ENCODE results near the gene NPPB. TPM values are rescaled to one million over a fixed set of nuclear protein-coding genes. Genes with fewer than 3 reads are reported as not detected.
A peak's percentile ranks its signal among the peaks of the same experiment; 100 is the strongest.

The NPPB gene
- total RNA-seq, 2 experiments from 2014 or later, result not detected

DNA sequence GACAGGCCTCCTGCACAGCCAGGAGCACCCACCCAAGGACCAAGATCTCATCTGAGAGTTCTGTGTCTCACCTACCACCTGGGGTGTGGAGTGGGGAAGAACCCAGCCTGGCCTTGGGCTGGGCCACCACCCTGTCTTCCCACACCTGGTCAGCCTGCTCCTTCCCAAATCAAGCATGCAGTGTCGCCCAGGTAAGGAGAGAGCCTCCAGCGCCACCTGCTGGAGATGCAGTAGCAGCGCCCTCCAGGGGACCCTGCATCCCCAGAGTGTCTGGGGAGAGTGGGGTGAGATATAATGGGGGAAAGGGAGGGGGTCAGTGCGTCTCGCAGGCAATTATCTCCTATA lies 35.1 kb upstream of the NPPB start:
- no peaks in the 10 kb centered on the region for H3K79me2 ChIP-seq (ENCODE audit: insufficient read depth, low read depth, low read length)
- intact Hi-C loops (cut with micrococcal nuclease; ENCODE audit: unreplicated experiment), result loop anchor here (1.0 kb wide), 2 partner anchors 52 to 56 kb away; no protein-coding TSS in a partner anchor
- TF ChIP-seq EZH2phosphoT487 (IDR thresholded peaks at IDR 0.05; ENCODE audit: borderline replicate concordance, low read depth, low read length), result no peak
- TF ChIP-seq CTCF (conservative IDR thresholded peaks at IDR 0.05; ENCODE audit: low read length), result peak; percentile 96
- H3K4me3 ChIP-seq (ENCODE audit: low read depth, low read length, poor library complexity, severe bottlenecking), result no peak overlapping the region
- no peak overlapping the region for H3K27ac ChIP-seq (ENCODE audit: low read depth, low read length, poor library complexity, severe bottlenecking)
- H3K9me2 ChIP-seq (ENCODE audit: insufficient read depth, low read length), result no peaks in the 10 kb centered on the region
- no peaks in the 10 kb centered on the region for H4K20me1 ChIP-seq (ENCODE audit: insufficient read depth, low read length)
- no peaks in the 10 kb centered on the region for H3K36me3 ChIP-seq (ENCODE audit: insufficient read depth, low read length)
- H3K4me2 ChIP-seq (ENCODE audit: low read length), result no peak overlapping the region
- no peaks in the 10 kb centered on the region for H3K9me3 ChIP-seq (ENCODE audit: low read length)
- H2AFZ ChIP-seq (ENCODE audit: low read length), result no peak overlapping the region
- BruUV-seq (replicated peaks), result no TSS peak
- ChIA-PET POLR2A (interaction anchor here (0.6 kb wide), 1 partner anchor 70 kb away, joined by 3 read pairs; no protein-coding TSS in a partner anchor), CTCF (ENCODE audit: unreplicated experiment) (no interaction called here)
- peak; percentile 76 for DNase-seq (ENCODE audit: low spot score)
- H3K4me1 ChIP-seq (ENCODE audit: insufficient read depth, low read length, poor library complexity, severe bottlenecking), result no peaks in the 10 kb centered on the region

GRCh38 chr1:11891433-11892186 lies 32.9 kb upstream of the NPPB start:
- Histone ChIP-seq H3K36me3 (ENCODE audit: insufficient read depth, low read length) (no peaks in the 10 kb centered on the region), H3K4me1 (ENCODE audit: insufficient read depth, low read length, poor library complexity, severe bottlenecking) (no peaks in the 10 kb centered on the region), H3K79me2 (ENCODE audit: insufficient read depth, low read depth, low read length) (no peaks in the 10 kb centered on the region), H4K20me1 (ENCODE audit: insufficient read depth, low read length) (no peaks in the 10 kb centered on the region), H3K4me3 (ENCODE audit: low read depth, low read length, poor library complexity, severe bottlenecking) (no peak overlapping the region), H3K9me2 (ENCODE audit: insufficient read depth, low read length) (no peaks in the 10 kb centered on the region), H3K27ac (ENCODE audit: low read depth, low read length, poor library complexity, severe bottlenecking) (no peak overlapping the region), H2AFZ (ENCODE audit: low read length) (no peak overlapping the region), H3K9me3 (ENCODE audit: low read length) (no peaks in the 10 kb centered on the region), H3K4me2 (ENCODE audit: low read length) (no peak overlapping the region)
- no peak for DNase-seq (ENCODE audit: low spot score)
- POLR2A ChIA-PET, result interaction anchor here (0.6 to 2.5 kb wide), 2 partner anchors 16 to 174 kb away, joined by 3 to 10 read pairs; no protein-coding TSS in a partner anchor
- CTCF ChIA-PET (ENCODE audit: unreplicated experiment), result interaction anchor here (0.6 to 1.7 kb wide), 4 partner anchors 14 to 242 kb away, joined by 3 to 6 read pairs (median 3); no protein-coding TSS in a partner anchor
- no TSS peak for BruUV-seq (replicated peaks)
- TF ChIP-seq EZH2phosphoT487 (IDR thresholded peaks at IDR 0.05; ENCODE audit: borderline replicate concordance, low read depth, low read length) (no peak), CTCF (conservative IDR thresholded peaks at IDR 0.05; ENCODE audit: low read length) (no peak)
- intact Hi-C loops (cut with micrococcal nuclease; ENCODE audit: unreplicated experiment), result no loop called here

DNA sequence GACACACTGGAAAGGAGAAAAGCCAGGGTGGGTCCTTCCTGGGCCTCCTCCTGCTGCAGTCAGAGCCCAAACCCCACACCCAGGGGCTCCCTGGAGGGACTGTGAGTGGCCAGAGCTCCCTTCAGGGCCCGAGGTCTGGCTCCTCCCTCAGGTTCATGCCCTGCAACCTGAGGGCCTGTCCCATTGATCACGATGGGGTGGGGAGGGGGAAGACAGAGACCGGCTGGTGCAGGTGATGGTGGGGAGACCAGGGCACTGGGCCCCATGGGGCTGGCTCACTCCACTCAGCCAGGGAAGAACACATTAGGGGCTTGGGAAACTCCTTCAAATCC lies 30.1 kb upstream of the NPPB start:
- H3K4me3 ChIP-seq (ENCODE audit: low read depth, low read length, poor library complexity, severe bottlenecking), result no peak overlapping the region
- BruUV-seq (replicated peaks), result no TSS peak
- no peaks in the 10 kb centered on the region for H3K79me2 ChIP-seq (ENCODE audit: insufficient read depth, low read depth, low read length)
- DNase-seq (ENCODE audit: low spot score), result no peak
- H2AFZ ChIP-seq (ENCODE audit: low read length), result no peak overlapping the region
- H3K36me3 ChIP-seq (ENCODE audit: insufficient read depth, low read length), result no peaks in the 10 kb centered on the region
- H3K4me2 ChIP-seq (ENCODE audit: low read length), result no peak overlapping the region
- CTCF ChIA-PET (ENCODE audit: unreplicated experiment), result no interaction called here
- no peaks in the 10 kb centered on the region for H3K9me3 ChIP-seq (ENCODE audit: low read length)
- H4K20me1 ChIP-seq (ENCODE audit: insufficient read depth, low read length), result no peaks in the 10 kb centered on the region
- H3K9me2 ChIP-seq (ENCODE audit: insufficient read depth, low read length), result no peaks in the 10 kb centered on the region
- H3K4me1 ChIP-seq (ENCODE audit: insufficient read depth, low read length, poor library complexity, severe bottlenecking), result no peaks in the 10 kb centered on the region
- TF ChIP-seq EZH2phosphoT487 (IDR thresholded peaks at IDR 0.05; ENCODE audit: borderline replicate concordance, low read depth, low read length), result no peak
- TF ChIP-seq CTCF (conservative IDR thresholded peaks at IDR 0.05; ENCODE audit: low read length), result no peak
- intact Hi-C loops (cut with micrococcal nuclease; ENCODE audit: unreplicated experiment), result no loop called here
- POLR2A ChIA-PET, result no interaction called here
- no peak overlapping the region for H3K27ac ChIP-seq (ENCODE audit: low read depth, low read length, poor library complexity, severe bottlenecking)

Data from OCI-LY7 (cell line).